ENCODE results near the gene SLC25A40.

SLC25A40 gene

DNA sequence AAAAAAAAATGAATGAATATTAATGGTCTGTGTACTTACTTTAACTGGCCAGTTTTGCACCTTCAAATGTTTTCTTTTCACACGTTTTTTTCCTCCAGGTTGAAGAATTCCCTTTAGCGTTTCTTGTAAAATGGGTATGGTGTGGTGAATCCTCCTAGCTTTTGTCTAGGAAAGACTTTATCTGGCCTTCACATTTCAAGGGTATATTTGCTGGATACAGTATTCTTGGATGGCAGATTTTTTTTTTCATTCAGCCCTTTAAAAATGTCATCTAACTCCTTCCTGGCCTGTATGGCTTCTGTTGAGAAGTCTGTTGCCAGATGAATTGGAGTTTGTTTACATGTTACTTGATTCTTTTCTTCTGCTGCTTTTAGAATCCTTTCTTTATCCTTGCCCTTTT is 10.1 kb downstream of the SLC25A40 start:
- no peak overlapping the region for H3K4me3 ChIP-seq (ENCODE audit: low read depth, low read length)
- TF ChIP-seq, protein P1, sequence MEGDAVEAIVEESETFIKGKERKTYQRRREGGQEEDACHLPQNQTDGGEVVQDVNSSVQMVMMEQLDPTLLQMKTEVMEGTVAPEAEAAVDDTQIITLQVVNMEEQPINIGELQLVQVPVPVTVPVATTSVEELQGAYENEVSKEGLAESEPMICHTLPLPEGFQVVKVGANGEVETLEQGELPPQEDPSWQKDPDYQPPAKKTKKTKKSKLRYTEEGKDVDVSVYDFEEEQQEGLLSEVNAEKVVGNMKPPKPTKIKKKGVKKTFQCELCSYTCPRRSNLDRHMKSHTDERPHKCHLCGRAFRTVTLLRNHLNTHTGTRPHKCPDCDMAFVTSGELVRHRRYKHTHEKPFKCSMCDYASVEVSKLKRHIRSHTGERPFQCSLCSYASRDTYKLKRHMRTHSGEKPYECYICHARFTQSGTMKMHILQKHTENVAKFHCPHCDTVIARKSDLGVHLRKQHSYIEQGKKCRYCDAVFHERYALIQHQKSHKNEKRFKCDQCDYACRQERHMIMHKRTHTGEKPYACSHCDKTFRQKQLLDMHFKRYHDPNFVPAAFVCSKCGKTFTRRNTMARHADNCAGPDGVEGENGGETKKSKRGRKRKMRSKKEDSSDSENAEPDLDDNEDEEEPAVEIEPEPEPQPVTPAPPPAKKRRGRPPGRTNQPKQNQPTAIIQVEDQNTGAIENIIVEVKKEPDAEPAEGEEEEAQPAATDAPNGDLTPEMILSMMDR (IDR thresholded peaks at IDR 0.05; ENCODE audit: borderline replicate concordance, insufficient read depth, low read depth, low read length) = no peak

DNA sequence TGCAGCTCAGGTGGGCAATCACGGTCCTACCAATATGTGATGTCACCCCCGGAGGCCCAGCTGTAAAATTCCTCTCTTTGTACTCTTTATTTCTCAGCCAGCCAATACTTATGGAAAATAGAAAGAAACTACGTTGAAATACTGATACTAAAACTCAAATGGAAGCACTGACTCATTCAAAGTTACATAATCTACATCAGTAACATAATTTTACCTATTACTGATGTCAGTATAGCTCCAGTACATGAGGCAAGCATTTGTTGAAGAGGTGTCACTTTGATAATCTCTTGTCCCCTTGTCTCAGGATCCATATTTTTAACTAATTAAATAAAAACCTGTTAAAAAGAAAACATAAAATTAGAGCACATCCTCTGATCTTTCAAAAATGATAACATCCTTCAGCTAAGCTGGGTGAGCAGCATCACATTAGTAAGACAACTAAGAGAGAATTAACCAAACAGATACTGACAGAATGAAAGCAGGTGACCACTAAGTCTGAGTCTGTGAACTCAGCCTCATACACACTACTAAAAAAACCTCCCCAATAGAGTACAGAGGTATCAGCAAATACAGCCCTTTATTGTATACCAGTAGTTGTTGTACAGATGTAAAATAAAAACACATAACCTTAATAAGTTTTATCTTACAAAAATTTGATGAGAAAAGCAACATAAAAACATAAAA is 17.6 kb downstream of the SLC25A40 start:
- TF ChIP-seq, protein P1 (IDR thresholded peaks at IDR 0.05; ENCODE audit: borderline replicate concordance, insufficient read depth, low read depth, low read length) = no peak

DNA sequence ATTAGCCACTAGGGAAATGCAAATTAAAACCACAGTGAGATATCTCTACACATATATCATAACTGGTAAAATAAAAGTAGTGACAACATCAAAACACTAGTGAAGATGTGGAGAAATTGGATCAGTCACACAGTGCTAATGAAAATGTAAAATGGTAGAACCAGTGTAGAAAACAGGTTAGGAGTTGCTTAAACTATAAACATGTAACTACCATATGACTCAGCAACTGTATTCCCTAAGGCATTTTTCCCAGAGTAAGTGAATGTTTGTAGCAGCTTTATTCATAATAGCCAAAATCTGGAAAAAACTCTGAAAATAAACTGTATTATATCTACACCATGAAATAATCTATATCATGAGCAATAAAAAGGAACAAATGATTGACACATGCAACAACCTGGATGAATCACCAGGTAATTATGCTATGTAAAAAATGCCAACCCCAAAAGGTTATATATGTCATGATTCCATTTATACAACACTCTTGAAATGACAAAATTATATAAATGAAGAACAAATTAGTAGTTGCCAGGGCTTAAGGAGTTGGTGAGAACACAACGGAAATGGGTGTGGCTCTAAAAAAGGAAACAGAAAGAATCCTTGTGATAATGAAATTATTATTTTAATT is 22.8 kb downstream of the SLC25A40 start:
- TF ChIP-seq, protein P1 (IDR thresholded peaks at IDR 0.05; ENCODE audit: borderline replicate concordance, insufficient read depth, low read depth, low read length) = no peak
- no peak overlapping the region for H3K4me3 ChIP-seq (ENCODE audit: low read depth, low read length)

More for the DNA sequence above, 17.6 kb downstream of the SLC25A40 start:
- H3K4me3 ChIP-seq (ENCODE audit: low read depth, low read length) = no peak overlapping the region

DNA sequence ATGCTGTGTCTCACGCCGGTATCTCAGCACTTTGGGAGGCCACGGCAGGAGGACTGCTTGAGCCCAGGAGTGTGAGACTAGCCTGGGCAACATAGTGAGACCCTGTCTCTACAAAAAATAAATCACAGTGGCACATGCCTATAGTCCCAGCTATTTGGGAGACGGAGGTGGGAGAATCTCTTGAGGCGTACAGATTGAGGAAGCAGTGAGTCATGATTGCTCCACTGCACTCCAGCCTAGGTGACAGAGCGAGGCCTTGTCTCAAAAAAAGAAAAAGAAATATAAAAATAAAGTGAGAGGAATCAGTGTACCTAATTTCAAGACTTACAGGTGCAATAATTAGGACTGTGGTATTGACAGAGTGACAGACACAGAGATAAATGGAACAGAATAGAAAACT is 23.9 kb downstream of the SLC25A40 start:
- H3K4me3 ChIP-seq (ENCODE audit: low read depth, low read length) = no peak overlapping the region
- TF ChIP-seq, protein P1 (IDR thresholded peaks at IDR 0.05; ENCODE audit: borderline replicate concordance, insufficient read depth, low read depth, low read length) = no peak

DNA sequence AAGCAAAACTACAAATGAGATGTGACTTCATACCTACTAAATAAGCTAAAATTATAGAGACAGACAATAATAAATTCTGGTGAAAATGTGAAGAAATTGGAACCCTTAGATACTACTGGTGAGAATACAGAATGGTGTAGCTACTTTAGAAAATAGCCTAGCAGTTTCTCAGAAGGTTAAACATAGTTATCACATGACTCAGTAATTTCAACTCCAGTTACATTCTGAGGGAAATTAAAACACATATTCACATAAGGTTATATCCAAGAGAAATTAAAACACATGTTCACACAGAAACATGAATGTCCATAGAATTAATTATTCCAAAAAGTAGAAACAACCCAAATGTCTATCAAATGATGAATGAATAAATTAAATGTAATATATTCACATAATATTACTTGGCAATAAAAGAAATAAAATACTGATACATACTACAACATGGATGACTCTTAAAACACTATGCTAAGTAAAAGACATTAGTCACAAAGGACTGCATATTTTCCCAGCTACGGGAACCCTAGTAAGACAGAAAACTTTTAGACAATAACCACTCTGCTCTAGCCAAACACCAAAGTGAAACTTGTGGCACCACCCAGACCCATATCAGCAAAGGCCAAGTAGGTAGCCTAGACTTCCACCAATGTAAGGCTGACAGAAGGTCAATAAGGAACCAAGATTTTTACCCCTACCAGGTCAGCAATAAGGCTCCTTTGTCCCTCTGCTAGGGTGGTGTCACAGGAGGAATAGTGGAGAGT is 25.1 kb downstream of the SLC25A40 start:
- H3K4me3 ChIP-seq (ENCODE audit: low read depth, low read length) = no peak overlapping the region
- TF ChIP-seq, protein P1 (IDR thresholded peaks at IDR 0.05; ENCODE audit: borderline replicate concordance, insufficient read depth, low read depth, low read length) = no peak

DNA sequence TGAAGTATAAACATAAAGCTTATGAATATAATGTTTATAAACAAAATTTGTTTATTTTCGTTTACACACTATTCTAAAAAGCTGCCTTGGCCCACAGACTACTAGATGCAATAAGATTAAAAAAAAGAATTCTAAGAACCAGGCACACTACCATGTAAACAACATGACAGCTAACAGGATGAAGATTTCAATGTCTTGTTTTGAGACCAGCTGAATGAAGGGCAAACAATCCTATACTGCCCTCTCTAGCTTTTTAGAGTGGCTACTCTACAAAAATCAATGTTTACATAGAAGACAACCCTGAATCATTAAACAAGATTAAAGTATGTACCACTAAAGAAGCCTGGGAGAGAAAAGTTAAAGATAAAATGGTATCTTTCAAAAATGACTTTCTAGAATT is 38.6 kb downstream of the SLC25A40 start:
- TF ChIP-seq, protein P1 (IDR thresholded peaks at IDR 0.05; ENCODE audit: borderline replicate concordance, insufficient read depth, low read depth, low read length) = no peak
- H3K4me3 ChIP-seq (ENCODE audit: low read depth, low read length) = no peak overlapping the region
